ENCODE data around the gene PTK7.

The PTK7 gene

DNA sequence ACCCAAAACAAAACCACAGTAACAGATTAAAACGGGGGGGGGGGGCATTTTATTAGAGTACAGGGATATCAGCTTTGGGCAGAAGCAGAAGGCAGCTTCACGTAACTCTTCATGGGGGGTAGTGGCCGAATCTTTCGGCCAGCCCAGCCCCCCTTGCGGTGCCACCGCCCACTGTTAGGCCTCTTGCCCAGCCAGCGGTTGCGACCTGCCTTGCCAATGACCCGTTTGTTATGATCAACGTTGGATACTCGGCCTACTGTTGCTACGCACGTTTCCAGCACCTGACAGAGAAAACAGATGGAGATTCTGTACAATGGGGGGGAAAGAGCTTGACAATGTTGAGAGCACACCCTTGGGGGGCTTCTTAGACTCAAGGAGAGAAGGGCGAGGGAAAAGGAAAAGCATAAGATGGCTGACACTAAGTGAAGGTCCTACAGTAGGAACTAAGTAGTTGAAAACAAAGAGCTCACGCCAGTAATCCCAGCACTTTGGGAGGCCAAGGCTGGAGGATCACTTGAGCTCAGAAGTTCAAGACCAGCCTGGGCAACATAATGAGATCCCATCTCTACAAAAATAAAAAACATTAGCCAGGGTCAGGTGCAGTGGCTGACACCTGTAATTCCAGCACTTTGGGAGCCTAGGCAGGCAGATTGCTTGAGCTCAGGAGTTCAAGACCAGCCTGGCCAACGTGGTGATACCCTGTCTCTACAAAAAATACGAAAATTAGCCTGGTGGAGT is 21.7 kb upstream of the PTK7 start:
- Histone ChIP-seq H3K27me3 (ENCODE audit: insufficient read depth, low read length) (no peaks in the 10 kb centered on the region), H2BK120ac (ENCODE audit: insufficient read depth, low read length, poor library complexity) (peak overlapping the region; percentile 57), H3K18ac (ENCODE audit: low read length) (peak overlapping the region; percentile 70), H4K8ac (ENCODE audit: low read depth, low read length) (peak overlapping the region; percentile 91), H4K12ac (ENCODE audit: low read depth, low read length) (peak overlapping the region; percentile 20), H4K91ac (ENCODE audit: low read depth, low read length) (peak overlapping the region; percentile 85), H3K23ac (ENCODE audit: low read length) (no peak overlapping the region), H3K79me2 (ENCODE audit: control insufficient read depth, insufficient read depth, low read length, poor library complexity) (peaks cover 10% of the 10 kb centered on the region), H3K9ac (ENCODE audit: low read length) (no peak overlapping the region), H3K36me3 (ENCODE audit: control insufficient read depth in 1 of 2, insufficient read depth in 2 of 2, low read length in 2 of 2) (peaks cover 23 to 33% of the 10 kb centered on the region in 2 experiments), H2BK12ac (ENCODE audit: low read length) (peak overlapping the region; percentile 89), H3K14ac (ENCODE audit: low read length) (peak overlapping the region; percentile 65), H3K79me1 (ENCODE audit: low read length) (peaks cover 12% of the 10 kb centered on the region), H2AFZ (ENCODE audit: insufficient read depth, low read length, poor library complexity) (peak overlapping the region; percentile 73), H3K27ac (ENCODE audit: low read depth, low read length) (peak overlapping the region; percentile 57), H2BK5ac (ENCODE audit: low read depth, low read length, poor library complexity) (peak overlapping the region; percentile 8), H3K4ac (ENCODE audit: low read depth, low read length) (peak overlapping the region; percentile 74), H2AK5ac (ENCODE audit: low read length) (peak overlapping the region; percentile 99), H3K9me3 (ENCODE audit: insufficient read depth, low read depth, low read length) (no peaks in the 10 kb centered on the region), H3K4me1 (ENCODE audit: control insufficient read depth in 1 of 2, insufficient read depth in 2 of 2, low read length in 2 of 2) (peaks cover 21 to 43% of the 10 kb centered on the region in 2 experiments), H3K4me3 (ENCODE audit: low read depth, low read length) (no peak overlapping the region), H3K4me2 (ENCODE audit: low read length) (peak overlapping the region; percentile 72)
- DNase-seq = no peak
- no CpG with 5 or more reads among the region's 17 CpGs for WGBS (ENCODE audit: extremely low coverage, insufficient coverage, insufficient read length)

DNA sequence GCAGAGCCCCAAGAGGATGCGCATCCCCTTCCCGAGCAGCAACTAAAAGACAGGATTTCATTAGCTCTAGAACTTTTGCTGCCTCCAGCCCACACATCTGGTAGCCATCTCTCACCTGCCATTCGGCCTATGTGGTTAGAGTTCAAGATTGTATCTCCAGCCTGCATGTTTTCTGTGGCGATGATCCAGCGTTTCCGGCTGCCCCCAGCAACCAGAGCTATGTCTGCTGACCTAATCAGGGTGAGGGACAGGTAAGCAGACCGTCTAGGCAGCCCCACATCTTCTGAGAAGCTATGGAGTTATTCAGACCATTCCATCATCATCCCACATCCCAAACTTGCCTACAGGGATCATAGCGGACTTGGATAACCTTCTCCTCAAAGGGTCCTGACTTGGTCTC is 20.1 kb upstream of the PTK7 start:
- Histone ChIP-seq H3K79me2 (ENCODE audit: control insufficient read depth, insufficient read depth, low read length, poor library complexity) (peaks cover 12% of the 10 kb centered on the region), H3K79me1 (ENCODE audit: low read length) (peaks cover 23% of the 10 kb centered on the region), H2AK5ac (ENCODE audit: low read length) (no peak overlapping the region), H3K27me3 (ENCODE audit: insufficient read depth, low read length) (no peaks in the 10 kb centered on the region), H3K4me2 (ENCODE audit: low read length) (peak overlapping the region; percentile 5), H3K9ac (ENCODE audit: low read length) (no peak overlapping the region), H2BK120ac (ENCODE audit: insufficient read depth, low read length, poor library complexity) (no peak overlapping the region), H3K23ac (ENCODE audit: low read length) (no peak overlapping the region), H3K4ac (ENCODE audit: low read depth, low read length) (no peak overlapping the region), H2AFZ (ENCODE audit: insufficient read depth, low read length, poor library complexity) (no peak overlapping the region), H3K9me3 (ENCODE audit: insufficient read depth, low read depth, low read length) (no peaks in the 10 kb centered on the region), H4K91ac (ENCODE audit: low read depth, low read length) (no peak overlapping the region), H3K4me1 (ENCODE audit: control insufficient read depth in 1 of 2, insufficient read depth in 2 of 2, low read length in 2 of 2) (peaks cover 25 to 45% of the 10 kb centered on the region in 2 experiments), H3K27ac (ENCODE audit: low read depth, low read length) (peak overlapping the region; percentile 48), H4K8ac (ENCODE audit: low read depth, low read length) (no peak overlapping the region), H4K12ac (ENCODE audit: low read depth, low read length) (no peak overlapping the region), H2BK5ac (ENCODE audit: low read depth, low read length, poor library complexity) (peak overlapping the region; percentile 22), H3K36me3 (ENCODE audit: control insufficient read depth in 1 of 2, insufficient read depth in 2 of 2, low read length in 2 of 2) (peaks cover 10 to 19% of the 10 kb centered on the region in 2 experiments), H2BK12ac (ENCODE audit: low read length) (no peak overlapping the region), H3K18ac (ENCODE audit: low read length) (no peak overlapping the region), H3K4me3 (ENCODE audit: low read depth, low read length) (no peak overlapping the region), H3K14ac (ENCODE audit: low read length) (no peak overlapping the region)
- no CpG with 5 or more reads among the region's 8 CpGs for WGBS (ENCODE audit: extremely low coverage, insufficient coverage, insufficient read length)
- DNase-seq = peak; percentile 95 to 96

DNA sequence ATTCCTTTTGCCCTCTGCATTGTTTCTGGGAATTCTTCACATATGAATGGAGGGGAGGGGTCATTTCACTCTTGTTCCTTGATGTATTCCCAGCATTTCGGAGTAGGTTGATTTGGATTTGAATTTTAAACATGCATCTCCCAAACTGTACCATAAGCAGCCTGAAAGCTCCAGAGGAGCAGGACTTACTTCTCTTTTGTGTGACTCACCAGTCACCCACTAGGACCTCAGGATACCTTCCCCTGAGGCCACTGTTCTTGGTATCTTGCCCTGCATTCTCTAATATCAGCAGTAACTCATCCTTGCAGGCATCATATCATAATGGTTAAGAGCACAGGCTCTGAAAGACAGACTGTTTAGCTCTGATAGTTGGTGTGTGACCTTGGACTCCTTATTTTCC is 17.6 kb upstream of the PTK7 start:
- Histone ChIP-seq H2BK120ac (ENCODE audit: insufficient read depth, low read length, poor library complexity) (no peak overlapping the region), H3K4me1 (ENCODE audit: control insufficient read depth in 1 of 2, insufficient read depth in 2 of 2, low read length in 2 of 2) (peaks cover 17 to 25% of the 10 kb centered on the region in 2 experiments), H3K79me2 (ENCODE audit: control insufficient read depth, insufficient read depth, low read length, poor library complexity) (peaks cover 5% of the 10 kb centered on the region), H3K27ac (ENCODE audit: low read depth, low read length) (no peak overlapping the region), H4K12ac (ENCODE audit: low read depth, low read length) (no peak overlapping the region), H3K79me1 (ENCODE audit: low read length) (peaks cover 15% of the 10 kb centered on the region), H3K9me3 (ENCODE audit: insufficient read depth, low read depth, low read length) (no peaks in the 10 kb centered on the region), H3K14ac (ENCODE audit: low read length) (no peak overlapping the region), H2AK5ac (ENCODE audit: low read length) (no peak overlapping the region), H3K27me3 (ENCODE audit: insufficient read depth, low read length) (no peaks in the 10 kb centered on the region), H2AFZ (ENCODE audit: insufficient read depth, low read length, poor library complexity) (no peak overlapping the region), H3K36me3 (ENCODE audit: control insufficient read depth in 1 of 2, insufficient read depth in 2 of 2, low read length in 2 of 2) (peaks cover 7 to 16% of the 10 kb centered on the region in 2 experiments), H4K91ac (ENCODE audit: low read depth, low read length) (no peak overlapping the region), H3K18ac (ENCODE audit: low read length) (no peak overlapping the region), H2BK5ac (ENCODE audit: low read depth, low read length, poor library complexity) (no peak overlapping the region), H3K4me3 (ENCODE audit: low read depth, low read length) (no peak overlapping the region), H2BK12ac (ENCODE audit: low read length) (no peak overlapping the region), H3K4me2 (ENCODE audit: low read length) (peak overlapping the region; percentile 91), H3K9ac (ENCODE audit: low read length) (peak overlapping the region; percentile 73), H3K23ac (ENCODE audit: low read length) (no peak overlapping the region), H3K4ac (ENCODE audit: low read depth, low read length) (peak overlapping the region; percentile 34), H4K8ac (ENCODE audit: low read depth, low read length) (no peak overlapping the region)
- no CpG with 5 or more reads among the region's 1 CpG for WGBS (ENCODE audit: extremely low coverage, insufficient coverage, insufficient read length)
- DNase-seq = peak in 1 of 2 donors; percentile 42

DNA sequence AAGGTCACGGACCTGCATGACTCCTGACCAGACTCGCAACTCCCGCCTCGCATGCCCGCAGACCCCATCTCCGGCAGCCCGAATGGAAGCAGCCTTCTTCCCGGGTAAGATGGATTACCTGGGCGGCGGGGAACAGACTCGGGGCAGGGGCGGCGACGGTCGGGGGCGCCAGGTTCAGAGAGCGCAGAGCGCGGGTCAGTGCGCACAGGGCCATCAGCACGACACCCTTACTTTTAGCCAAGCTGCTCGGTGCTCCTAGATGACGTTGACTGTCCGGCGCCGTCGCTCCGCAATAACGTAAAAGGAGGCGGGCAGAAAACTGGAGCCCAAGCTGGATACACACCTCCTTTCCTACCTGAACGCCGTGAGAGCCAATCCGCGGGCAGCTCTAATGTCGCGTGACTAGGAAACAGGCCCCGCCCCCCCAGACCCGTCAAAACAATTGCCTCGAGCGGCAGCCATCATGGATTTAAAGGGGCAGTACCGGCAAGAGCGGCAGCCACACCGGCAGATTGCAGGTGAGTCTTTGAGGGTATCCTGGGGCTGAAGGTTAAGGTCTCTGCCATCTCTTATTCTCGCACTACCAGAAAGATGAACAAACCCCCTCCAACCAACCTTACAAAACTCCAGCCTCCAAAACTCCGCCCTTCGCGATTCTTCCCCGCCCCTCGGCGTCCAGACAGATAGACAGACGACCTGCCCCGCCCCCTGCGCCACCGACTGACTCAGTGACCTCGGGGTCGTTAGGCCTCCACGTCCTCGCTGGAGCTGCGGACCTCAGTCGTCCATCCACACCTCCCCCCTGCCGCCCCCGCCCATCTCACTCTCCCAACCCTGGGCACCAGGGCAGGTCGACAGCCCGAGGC is 16.7 kb upstream of the PTK7 start, which contains the start of the genes KLC4 and MRPL2:
Gene KLC4 (plus strand): TSS at position 464 of the 866 bp plus-strand sequence. CDS start 1,705 bp downstream, outside the sequence.
Gene MRPL2 (minus strand): TSS at position 267 of the 866 bp plus-strand sequence. CDS start 53 bp downstream, at position 214.
- peak within 1 kb of the TSS; percentile 90 for H4K8ac ChIP-seq (ENCODE audit: low read depth, low read length)
- H3K27me3 ChIP-seq (ENCODE audit: insufficient read depth, low read length) = no peaks in the 10 kb centered on the region
- peak within 1 kb of the TSS; percentile 70 for H3K18ac ChIP-seq (ENCODE audit: low read length)
- peak within 1 kb of the TSS; percentile 88 for H3K14ac ChIP-seq (ENCODE audit: low read length)
- H3K4me3 ChIP-seq (ENCODE audit: low read depth, low read length) = peak within 1 kb of the TSS; percentile 96
- no CpG with 5 or more reads among the region's 64 CpGs for WGBS (ENCODE audit: extremely low coverage, insufficient coverage, insufficient read length)
- peak within 1 kb of the TSS; percentile 96 for H3K4ac ChIP-seq (ENCODE audit: low read depth, low read length)
- no peaks in the 10 kb centered on the region for H3K9me3 ChIP-seq (ENCODE audit: insufficient read depth, low read depth, low read length)
- peak; percentile 99 for DNase-seq
- H2BK12ac ChIP-seq (ENCODE audit: low read length) = peak within 1 kb of the TSS; percentile 16
- peak within 1 kb of the TSS; percentile 90 for H3K27ac ChIP-seq (ENCODE audit: low read depth, low read length)
- peak within 1 kb of the TSS; percentile 91 for H3K4me2 ChIP-seq (ENCODE audit: low read length)
- H2BK120ac ChIP-seq (ENCODE audit: insufficient read depth, low read length, poor library complexity) = peak within 1 kb of the TSS; percentile 65
- no peak within 1 kb of the TSS for H3K23ac ChIP-seq (ENCODE audit: low read length)
- H3K9ac ChIP-seq (ENCODE audit: low read length) = peak within 1 kb of the TSS; percentile 98
- peaks cover 15 to 23% of the 10 kb centered on the region in 2 experiments for H3K4me1 ChIP-seq (ENCODE audit: control insufficient read depth in 1 of 2, insufficient read depth in 2 of 2, low read length in 2 of 2)
- peak within 1 kb of the TSS; percentile 85 for H2AK5ac ChIP-seq (ENCODE audit: low read length)
- peaks cover 7 to 14% of the 10 kb centered on the region in 2 experiments for H3K36me3 ChIP-seq (ENCODE audit: control insufficient read depth in 1 of 2, insufficient read depth in 2 of 2, low read length in 2 of 2)
- H3K79me2 ChIP-seq (ENCODE audit: control insufficient read depth, insufficient read depth, low read length, poor library complexity) = peaks cover 4% of the 10 kb centered on the region
- peak within 1 kb of the TSS; percentile 97 for H2BK5ac ChIP-seq (ENCODE audit: low read depth, low read length, poor library complexity)
- H3K79me1 ChIP-seq (ENCODE audit: low read length) = peaks cover 14% of the 10 kb centered on the region
- H2AFZ ChIP-seq (ENCODE audit: insufficient read depth, low read length, poor library complexity) = peak within 1 kb of the TSS; percentile 70
- peak within 1 kb of the TSS; percentile 67 for H4K12ac ChIP-seq (ENCODE audit: low read depth, low read length)
- H4K91ac ChIP-seq (ENCODE audit: low read depth, low read length) = peak within 1 kb of the TSS; percentile 85

Data from trophoblast cell (in vitro differentiated cells and primary cell).